Tibial artery (tissue), 4 donors: ENCODE data around the gene FAM210A.
A peak's percentile ranks its signal among the peaks of the same experiment; 100 is the strongest.

Experiments used
- DNase-seq, 2 donors: peaks; one replicate each; pipeline ENCODE4 v3.0.0-alpha.2; 2019
- H3K27ac ChIP-seq, 2 donors: fragments of 200-600 bp; sonication (generic) in 1 of 2; 1 replicate in 1 of 2; 2 replicates in 1 of 2; pipeline ENCODE4 v1.5.1; 2018 to 2019; ENCODE audit warnings: mild to moderate bottlenecking in 1 of 2
- H3K27me3 ChIP-seq, 2 donors: fragments of 200-600 bp; sonication (generic) in 1 of 2; one replicate each; pipeline versions ENCODE4 v1.5.1 to v1.6.0; 2016 to 2019
- H3K36me3 ChIP-seq, 3 donors: fragments of 200-600 bp; sonication (generic) in 2 of 3; one replicate each; pipeline ENCODE4 v1.5.1; 2016 to 2019; ENCODE audit warnings: mild to moderate bottlenecking in 2 of 3
- H3K4me1 ChIP-seq, 4 donors: fragments of 200-600 bp; sonication (generic) in 2 of 4; 1 replicate in 3 of 4; 2 replicates in 1 of 4; pipeline ENCODE4 v1.5.1; 2016 to 2019
- H3K4me3 ChIP-seq, 2 donors: fragments of 200-600 bp; sonication (generic) in 1 of 2; 1 replicate in 1 of 2; 2 replicates in 1 of 2; pipeline ENCODE4 v1.5.1; 2018 to 2019; ENCODE audit warnings: mild to moderate bottlenecking in 2 of 2
- H3K9me3 ChIP-seq, 3 donors: fragments of 200-600 bp; sonication (generic) in 1 of 3; one replicate each; pipeline ENCODE4 v1.5.1; 2016 to 2019
- CTCF ChIP-seq, 2 experiments: fragments of 200-600 bp in 1 of 2; fragments of 450-650 bp in 1 of 2; IDR thresholded peaks; one replicate each; pipeline ENCODE4 v1.5.1; 2017 to 2019; ENCODE audit warnings: antibody characterized with exemption in 2 of 2, mild to moderate bottlenecking in 1 of 2, moderate library complexity in 1 of 2
- intact Hi-C: fragments of 100-400 bp; cut with DNase I; formaldehyde crosslinking; loops from one replicate; pipeline ENCODE4 v1.15.0; 2023; ENCODE audit warnings: low total_unique reads

The FAM210A gene

GRCh38 chr18:13643261-13643751 lies 83.1 kb downstream of the FAM210A start:
- H3K27ac ChIP-seq, result no peak overlapping the region
- no peaks in the 10 kb centered on the region for H3K27me3 ChIP-seq
- H3K4me1 ChIP-seq, result peaks cover 0 to 14% (median 3%) of the 10 kb centered on the region in 4 donors
- no peak overlapping the region for H3K4me3 ChIP-seq
- peaks cover 8 to 33% (median 20%) of the 10 kb centered on the region in 3 donors for H3K36me3 ChIP-seq
- intact Hi-C loops, result no loop called here
- no peak for DNase-seq
- no peaks in the 10 kb centered on the region for H3K9me3 ChIP-seq
- TF ChIP-seq CTCF (IDR thresholded peaks at IDR 0.05), result no peak

- no peak for DNase-seq
- Histone ChIP-seq H3K27ac (no peak overlapping the region), H3K36me3 (peaks cover 8 to 27% (median 18%) of the 10 kb centered on the region in 3 donors), H3K27me3 (no peaks in the 10 kb centered on the region), H3K4me1 (peaks cover 0 to 14% (median 3%) of the 10 kb centered on the region in 4 donors), H3K9me3 (no peaks in the 10 kb centered on the region), H3K4me3 (no peak overlapping the region)
- TF ChIP-seq CTCF (IDR thresholded peaks at IDR 0.05), result no peak
- intact Hi-C loops, result no loop called here
Observed at GRCh38 chr18:13642440-13642827, 83.9 kb downstream of the FAM210A start.

GRCh38 chr18:13641551-13642439 lies 84.6 kb downstream of the FAM210A start:
- peak overlapping the region; percentile 33 to 40 for H3K4me3 ChIP-seq
- peaks cover 8 to 20% (median 15%) of the 10 kb centered on the region in 3 donors for H3K36me3 ChIP-seq
- no peaks in the 10 kb centered on the region for H3K27me3 ChIP-seq
- peak overlapping the region; percentile 39 to 42 for H3K27ac ChIP-seq
- intact Hi-C loops, result no loop called here
- H3K9me3 ChIP-seq, result no peaks in the 10 kb centered on the region
- TF ChIP-seq CTCF (IDR thresholded peaks at IDR 0.05), result no peak
- H3K4me1 ChIP-seq, result peaks cover 0 to 14% (median 3%) of the 10 kb centered on the region in 4 donors
- no peak for DNase-seq

GRCh38 chr18:13640266-13640860 lies 86.0 kb downstream of the FAM210A start:
- Histone ChIP-seq H3K27me3 (no peaks in the 10 kb centered on the region), H3K4me3 (no peak overlapping the region), H3K27ac (no peak overlapping the region), H3K36me3 (peaks cover 5 to 6% (median 5%) of the 10 kb centered on the region in 3 donors), H3K4me1 (peaks cover 0 to 14% (median 3%) of the 10 kb centered on the region in 4 donors), H3K9me3 (no peaks in the 10 kb centered on the region)
- intact Hi-C loops, result no loop called here
- no peak for DNase-seq
- no peak for TF ChIP-seq CTCF (IDR thresholded peaks at IDR 0.05)

- intact Hi-C loops, result no loop called here
- Histone ChIP-seq H3K4me1 (peaks cover 0 to 20% (median 3%) of the 10 kb centered on the region in 4 donors), H3K36me3 (no peaks in the 10 kb centered on the region), H3K4me3 (no peak overlapping the region), H3K27me3 (no peaks in the 10 kb centered on the region), H3K27ac (no peak overlapping the region), H3K9me3 (no peaks in the 10 kb centered on the region)
- no peak for DNase-seq
- no peak for TF ChIP-seq CTCF (IDR thresholded peaks at IDR 0.05)
Observed at GRCh38 chr18:13638719-13639595, 87.4 kb downstream of the FAM210A start.
